ENCODE measurements around the gene LGALS12. TPM values are rescaled to one million over a fixed set of nuclear protein-coding genes. Genes with fewer than 3 reads are reported as not detected.
"Not testable (repeated sequence)": the region's sequence is repeated elsewhere in the genome, so short reads cannot be mapped to it uniquely, and the experiment has no call there.

LGALS12 gene
- total RNA-seq, 1 experiment from 2014 or later: not detected

DNA sequence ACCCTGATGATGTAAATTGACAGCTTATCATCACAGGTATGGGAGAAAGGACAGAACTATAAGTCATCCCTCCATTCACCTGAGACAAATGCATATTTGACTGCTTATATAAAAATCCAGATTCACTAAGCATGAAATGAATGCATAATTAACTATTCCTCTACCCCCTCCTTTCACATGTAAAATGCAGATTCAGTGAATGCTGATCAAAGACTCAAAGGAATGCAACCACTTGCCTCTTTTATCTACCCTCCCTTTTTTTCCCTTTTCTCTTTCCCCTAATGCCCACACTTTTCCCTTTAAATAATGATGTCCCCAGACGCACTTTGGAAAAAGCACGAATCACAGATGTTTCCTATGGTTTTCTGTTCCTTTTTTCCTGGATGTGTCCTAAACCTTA is 26.2 kb downstream of the LGALS12 start:
- DNase-seq (ENCODE audit: extremely low read depth, low read depth): no peak

DNA sequence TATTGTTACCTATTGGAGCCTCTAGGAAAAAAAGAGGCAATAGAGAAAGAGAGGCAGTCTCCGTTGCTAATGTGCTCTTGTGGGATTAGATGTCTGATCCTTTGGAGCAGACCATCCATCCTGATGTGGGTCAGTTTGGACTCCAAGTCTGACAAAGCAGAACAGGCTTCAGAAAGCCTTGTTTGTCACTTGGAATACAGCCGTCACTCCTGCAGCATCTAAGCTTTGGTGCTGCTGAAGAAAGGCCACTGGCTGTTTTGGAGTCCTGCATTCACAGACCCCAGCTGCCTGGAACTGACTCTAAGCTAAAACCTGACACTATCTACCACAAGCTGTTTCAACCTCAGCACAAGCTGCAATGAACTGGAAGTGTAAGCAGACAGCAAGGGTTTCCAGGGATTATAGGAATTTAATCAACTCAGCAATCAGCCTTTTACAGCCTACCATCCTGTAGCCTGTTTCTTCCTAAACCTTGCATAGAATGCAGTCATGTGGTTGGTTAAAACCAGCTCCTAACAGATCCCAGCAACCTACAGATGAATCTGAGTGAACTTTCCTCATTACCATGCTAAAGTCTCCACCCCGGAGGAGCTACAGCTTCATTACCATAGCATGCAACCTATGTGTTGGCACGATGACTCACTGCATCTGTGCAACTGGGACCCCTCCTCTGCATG is 27.1 kb downstream of the LGALS12 start:
- DNase-seq (ENCODE audit: extremely low read depth, low read depth): no peak

DNA sequence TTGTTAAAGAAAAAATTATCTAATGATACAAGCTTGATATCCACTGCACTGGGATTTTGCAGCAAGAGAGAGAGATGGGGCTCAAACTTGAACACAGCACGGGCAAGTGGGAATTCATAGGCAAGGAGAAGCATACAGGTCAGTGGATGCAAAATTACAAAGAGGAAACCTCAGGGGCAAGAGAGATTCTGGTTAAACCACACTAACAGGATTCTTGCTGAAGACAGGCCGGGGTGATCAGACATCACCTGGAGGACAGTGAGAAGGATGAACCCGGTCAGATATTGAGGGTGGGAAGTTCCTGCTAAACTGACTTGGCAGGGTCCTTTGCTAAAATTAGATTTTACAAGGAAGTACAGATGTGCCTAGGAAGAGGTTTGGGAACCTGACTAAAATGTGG is 28.2 kb downstream of the LGALS12 start:
- DNase-seq (ENCODE audit: extremely low read depth, low read depth): no peak

DNA sequence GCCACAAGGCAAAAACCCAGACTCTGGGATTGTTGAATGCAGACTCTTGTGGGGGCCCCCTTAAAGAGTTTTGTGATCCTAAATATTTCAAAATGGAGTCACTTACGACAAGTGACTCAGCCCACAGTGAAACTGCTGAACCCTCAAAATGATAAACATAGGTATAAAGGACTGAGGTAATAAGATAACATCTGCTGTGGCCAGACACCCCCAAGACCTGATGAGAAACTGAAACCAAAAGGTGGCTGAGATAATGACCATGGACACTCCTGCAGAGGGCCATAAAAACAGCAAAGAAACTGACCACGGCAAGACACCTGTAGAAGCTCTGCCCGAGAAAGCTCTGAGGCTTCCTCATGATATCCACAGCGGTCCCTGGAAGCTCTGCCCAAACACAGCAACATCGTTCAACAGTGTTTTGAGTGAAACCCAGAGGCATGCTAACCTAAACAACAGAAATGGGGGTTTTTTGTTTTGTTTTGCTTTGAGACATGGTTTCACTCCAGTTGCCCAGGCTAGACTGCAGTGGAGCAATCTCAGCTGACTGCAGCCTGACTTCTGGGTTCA is 29.1 kb downstream of the LGALS12 start:
- DNase-seq (ENCODE audit: extremely low read depth, low read depth): no peak

DNA sequence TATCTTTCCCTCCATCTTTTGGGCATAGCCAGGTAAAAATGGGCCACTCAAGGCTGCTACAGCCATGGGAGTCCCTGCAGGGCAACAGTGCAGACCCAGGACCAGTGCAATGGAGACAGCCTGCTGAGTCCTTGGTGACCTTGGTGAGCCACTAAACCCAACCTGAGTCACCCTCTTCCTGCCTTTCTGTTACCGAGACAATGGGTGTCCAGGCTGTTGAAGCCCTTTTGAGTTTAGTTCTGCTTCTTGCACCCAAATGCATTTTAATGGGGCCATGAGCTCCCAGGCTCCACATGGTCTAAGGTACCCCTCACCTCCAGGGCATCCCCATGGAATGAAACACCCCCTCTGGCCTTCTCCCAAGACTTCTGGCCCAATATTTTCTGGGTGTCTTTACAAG is 29.9 kb downstream of the LGALS12 start:
- DNase-seq (ENCODE audit: extremely low read depth, low read depth): no peak

DNA sequence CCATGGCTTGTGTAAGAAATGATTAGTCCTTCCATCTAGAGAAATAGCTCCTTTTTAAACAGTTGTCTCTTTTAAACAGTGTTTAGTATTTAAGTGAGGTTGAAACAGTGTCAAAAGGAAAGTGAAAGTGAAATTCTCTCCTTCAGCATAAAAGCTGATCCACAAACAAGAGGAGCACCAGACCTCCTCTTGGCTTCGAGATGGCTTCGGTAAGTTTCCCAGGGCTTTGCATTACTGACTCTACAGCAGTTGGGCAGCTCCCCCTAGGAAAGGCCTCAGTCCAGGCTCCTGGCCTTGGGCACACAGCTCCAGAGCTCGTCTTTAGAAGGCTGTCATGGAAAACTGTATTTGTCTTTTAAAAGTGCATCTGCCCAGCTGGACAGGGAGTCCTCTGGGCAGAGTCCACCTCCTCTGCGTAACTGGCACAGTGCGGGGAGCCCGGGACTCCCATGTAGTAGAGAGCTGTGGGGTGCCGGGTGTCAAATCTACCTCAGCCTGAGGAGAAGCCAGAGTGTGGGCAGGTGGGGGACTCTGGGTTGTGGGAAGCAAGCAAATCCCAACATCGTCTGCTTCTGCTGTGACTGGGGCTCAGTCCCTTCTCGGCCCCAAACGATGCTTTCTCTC is 30.9 kb downstream of the LGALS12 start, which contains the start of gene PLAAT4:
TSS of gene PLAAT4 (plus strand) at position 140 of the 624 bp plus-strand sequence. CDS start at position 201, 61 bp downstream.
- no peak for DNase-seq (ENCODE audit: extremely low read depth, low read depth)

DNA sequence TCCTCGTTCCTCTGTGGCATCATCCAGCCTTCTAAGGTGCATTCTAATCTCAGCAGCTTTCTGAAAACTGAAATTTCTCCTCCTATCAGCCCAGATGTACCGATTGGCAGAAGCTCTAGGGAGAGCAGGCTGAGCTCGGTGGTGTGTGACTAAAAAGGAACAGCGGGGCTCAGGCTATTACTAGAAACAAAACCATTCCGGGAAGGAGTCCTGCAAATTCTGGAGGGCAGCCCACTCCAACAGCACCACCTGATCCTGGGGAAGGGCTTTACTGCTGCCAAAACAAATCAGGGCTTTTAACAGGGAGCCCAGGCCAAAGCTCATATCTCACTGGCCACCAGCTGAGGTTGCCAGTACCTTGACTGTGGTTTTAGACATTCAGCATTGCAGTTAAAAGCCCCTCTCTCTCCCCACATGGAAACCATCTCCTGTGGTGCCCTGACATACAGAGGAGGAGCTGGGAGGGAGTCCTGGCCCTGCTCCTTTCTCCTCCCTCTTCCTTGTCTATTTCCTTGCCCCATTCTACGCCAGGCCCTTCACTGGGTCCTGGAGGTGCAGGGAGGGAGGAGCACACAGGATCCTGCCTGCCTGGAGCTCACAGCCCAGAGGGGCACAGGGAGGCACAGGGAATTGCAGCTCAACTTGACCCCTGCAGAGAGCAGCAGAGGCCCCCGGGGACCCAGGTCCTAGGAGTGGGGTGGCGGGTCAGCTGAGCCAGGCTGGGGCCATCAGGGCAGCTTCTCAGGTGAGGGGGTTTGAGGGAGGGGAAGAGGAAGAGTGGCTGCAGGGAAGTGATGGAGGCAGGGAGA is 31.6 kb downstream of the LGALS12 start:
- no peak for DNase-seq (ENCODE audit: extremely low read depth, low read depth)

DNA sequence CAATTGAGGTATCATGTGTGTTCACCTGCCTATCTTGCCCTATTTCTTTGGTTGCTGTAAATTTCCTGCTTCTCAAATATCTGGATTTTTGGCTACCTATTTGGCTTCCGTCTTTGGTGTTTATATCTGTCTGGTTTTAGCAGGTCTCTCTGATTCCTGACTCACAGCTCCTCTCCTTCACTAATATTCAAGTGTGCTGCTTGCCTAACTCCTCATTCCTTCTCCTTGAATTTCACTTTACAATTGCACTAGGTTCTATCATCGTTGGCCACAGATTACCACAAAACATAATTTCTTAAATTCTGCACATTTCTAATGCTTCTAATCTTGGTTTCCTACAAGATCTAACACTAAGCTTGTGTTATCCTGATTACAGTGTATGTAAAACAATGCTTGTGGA is 36.6 kb downstream of the LGALS12 start:
- not testable (repeated sequence) for DNase-seq (ENCODE audit: extremely low read depth, low read depth)

DNA sequence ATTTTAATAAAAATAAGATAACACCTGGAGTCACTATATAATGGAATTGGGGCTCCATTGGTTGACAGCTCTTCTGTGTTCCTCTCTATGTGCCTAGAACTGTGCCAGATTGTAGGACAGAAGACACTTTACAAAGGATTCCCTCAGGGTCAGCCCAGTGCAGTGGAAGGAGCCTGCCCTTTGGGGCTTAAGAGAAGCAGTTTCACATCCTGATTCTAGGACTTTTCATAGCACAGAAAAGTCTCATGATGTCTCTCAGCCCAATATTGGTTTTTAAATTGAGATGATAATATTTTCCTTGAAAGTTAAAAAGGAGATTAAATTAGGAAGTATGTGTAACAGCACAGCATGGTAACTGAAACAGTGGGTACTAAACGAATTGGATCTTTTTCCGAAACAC is 37.8 kb downstream of the LGALS12 start:
- DNase-seq (ENCODE audit: extremely low read depth, low read depth): no peak

DNA sequence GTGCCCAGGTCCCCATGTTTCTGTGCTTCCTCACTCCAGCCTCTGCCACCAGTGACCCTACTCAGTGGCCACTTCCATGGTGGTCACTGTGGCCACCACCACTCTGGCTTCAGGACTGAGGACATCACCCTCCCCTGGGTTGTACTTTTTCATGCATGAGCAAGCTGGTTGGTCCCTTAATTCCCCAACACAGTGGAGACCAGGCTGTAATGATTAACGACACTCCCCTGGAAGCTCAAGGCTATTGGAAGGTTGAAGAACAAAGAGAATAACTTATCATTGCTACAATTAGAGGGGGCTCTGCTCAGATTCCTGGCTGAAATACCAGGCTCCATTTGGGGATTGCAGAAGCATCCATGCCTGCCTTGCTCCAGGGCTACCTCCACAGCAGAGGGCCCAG is 41.2 kb downstream of the LGALS12 start:
- no peak for DNase-seq (ENCODE audit: extremely low read depth, low read depth)

DNA sequence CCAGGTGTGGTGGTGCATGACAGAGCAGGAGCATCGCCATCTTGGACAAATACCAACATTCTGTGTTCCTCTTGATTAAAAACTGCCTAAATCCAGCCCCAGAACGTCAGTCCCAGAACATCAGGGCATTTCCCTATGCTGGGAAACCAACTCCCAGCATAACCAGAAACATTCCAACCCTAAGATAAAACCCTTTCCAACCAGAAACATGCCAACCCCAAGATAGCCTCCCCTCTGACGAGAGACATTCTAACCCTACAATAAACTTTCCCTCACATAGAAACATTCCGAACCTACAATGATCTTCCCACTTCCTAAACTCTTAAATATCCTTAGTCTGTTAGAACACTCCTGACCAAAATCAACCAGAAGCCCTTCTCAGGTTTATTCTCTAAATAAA is 42.3 kb downstream of the LGALS12 start:
- no peak for DNase-seq (ENCODE audit: extremely low read depth, low read depth)

DNA sequence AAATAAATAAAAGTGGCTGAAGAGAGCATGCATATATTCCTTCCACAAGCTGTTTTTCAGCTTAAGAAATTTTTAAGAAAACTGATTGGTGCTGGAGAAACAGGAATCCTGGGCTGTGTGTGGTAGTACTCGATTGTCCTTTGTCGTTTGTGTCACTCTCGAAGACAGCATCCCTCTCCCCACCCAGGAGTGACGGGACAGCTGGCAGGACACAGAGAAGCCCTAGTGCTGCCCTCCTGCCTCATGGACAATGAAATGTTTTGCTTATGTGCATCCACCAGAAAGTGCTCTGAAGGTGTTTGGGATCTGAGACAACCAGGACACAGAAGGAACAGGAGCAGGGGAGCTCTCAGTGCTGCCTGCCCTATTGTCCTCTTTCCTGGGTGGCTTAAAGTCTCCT is 43.5 kb downstream of the LGALS12 start:
- DNase-seq (ENCODE audit: extremely low read depth, low read depth): no peak

DNA sequence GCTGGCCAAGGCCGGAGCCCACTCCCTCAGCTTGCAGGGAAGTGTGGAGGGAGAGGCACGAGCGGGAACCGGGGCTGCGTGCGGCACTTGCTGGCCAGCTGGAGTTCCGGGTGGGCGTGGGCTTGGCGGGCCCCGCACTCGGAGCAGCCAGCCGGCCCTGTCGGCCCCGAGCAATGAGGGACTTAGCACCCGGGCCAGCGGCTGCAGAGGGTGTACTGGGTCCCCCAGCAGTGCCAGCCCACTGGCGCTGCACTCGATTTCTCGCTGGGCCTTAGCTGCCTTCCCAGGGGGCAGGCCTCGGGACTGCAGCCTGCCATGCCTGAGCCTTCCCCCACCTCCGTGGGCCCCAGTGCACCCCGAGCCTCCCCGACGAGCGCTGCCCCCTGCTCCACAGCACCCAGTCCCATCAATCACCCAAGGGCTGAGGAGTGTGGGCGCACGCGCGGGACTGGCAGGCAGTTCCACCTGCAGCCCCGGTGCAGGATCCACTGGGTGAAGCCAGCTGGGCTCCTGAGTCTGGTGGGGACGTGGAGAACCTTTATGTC is 44.3 kb downstream of the LGALS12 start:
- DNase-seq (ENCODE audit: extremely low read depth, low read depth): not testable (repeated sequence)

DNA sequence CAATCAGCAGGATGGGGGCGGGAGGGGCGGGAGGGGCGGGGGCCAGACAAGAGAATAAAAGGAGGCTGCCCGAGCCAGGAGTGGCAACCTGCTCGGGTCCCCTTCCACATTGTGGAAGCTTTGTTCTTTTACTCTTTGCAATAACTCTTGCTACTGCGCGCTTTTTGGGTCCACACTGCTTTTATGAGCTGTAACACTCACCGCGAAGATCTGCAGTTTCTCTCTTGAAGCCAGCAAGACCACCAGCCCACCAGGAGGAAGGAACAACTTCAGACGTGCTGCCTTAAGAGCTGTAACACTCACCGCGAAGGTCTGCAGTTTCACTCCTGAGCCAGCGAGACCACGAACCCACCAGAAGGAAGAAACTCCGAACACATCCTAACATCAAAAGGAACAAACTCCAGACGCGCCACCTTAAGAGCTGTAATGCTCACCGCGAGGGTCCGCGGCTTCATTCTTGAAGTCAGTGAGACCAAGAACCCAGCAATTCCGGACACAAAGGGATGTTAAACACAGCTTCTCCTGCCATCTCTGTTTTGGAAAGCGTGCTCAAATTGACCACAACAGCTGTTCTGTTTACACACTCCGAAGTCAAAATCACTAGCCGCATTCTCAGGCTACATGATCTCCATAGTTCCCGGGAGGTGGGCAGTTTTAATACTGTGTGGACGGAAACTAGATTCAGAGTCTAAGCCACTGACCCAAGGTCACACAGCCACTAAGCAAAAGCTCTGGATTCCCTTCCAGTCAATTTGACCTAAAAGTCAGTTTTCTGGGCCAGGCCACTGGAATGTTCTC is 45.4 kb downstream of the LGALS12 start:
- no peak for DNase-seq (ENCODE audit: extremely low read depth, low read depth)

DNA sequence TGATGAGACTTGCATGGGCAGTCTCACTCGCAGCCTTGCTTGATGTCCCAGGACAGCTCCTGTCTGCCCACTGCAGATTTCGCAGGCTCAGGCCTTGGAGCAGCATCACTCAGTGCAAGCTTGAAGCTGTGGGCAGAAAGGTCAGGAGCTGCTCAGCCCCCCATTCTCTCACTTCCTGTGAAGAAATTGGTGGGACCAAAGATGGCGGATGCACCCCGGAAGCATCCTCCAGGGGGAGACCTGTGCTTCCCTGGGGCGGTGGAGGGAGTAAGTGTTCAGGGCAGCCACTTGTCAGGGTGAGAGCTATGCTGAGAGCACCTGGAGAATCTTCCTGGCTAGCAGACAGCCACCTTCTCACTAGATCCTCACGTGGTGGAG is 46.0 kb downstream of the LGALS12 start:
- no peak for DNase-seq (ENCODE audit: extremely low read depth, low read depth)

DNA sequence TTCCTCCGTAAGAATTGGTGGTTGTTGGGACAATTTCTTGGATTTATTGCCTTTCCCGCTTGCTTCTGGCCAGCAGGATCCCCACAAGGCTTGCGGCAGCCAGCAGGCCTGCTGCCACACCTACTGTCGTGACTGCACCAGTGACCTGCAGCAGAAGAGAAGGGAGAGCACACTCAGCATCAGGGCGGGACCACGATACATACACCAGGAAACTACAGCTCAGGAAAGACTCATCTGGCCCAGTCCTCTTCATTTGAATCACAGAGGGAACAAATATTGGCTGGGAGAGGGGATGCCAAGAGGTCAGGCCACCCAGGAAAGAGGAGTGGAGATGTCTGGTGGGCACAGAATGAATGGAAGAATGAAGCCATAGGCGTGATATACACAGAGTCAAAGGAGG is 47.0 kb downstream of the LGALS12 start:
- no peak for DNase-seq (ENCODE audit: extremely low read depth, low read depth)

DNA sequence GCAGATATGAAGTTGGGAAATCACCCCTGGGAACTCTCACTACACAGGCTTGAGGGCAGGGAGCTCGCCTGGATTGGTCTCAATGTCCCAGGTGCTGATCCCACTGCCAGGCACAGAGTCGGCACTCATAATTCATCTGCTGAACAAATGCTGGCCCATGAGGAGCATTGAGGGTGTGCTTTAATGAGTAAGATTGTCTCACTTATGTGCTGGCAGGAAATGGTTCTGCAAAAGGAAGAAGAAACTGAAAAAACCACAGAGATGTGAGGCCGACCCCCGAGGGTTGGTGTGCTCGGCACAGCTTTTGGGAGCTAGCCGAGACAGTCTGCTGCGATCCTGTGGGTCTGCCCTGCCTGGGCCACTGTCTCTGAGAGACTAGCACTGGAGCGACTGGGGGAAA is 47.9 kb downstream of the LGALS12 start:
- no peak for DNase-seq (ENCODE audit: extremely low read depth, low read depth)

DNA sequence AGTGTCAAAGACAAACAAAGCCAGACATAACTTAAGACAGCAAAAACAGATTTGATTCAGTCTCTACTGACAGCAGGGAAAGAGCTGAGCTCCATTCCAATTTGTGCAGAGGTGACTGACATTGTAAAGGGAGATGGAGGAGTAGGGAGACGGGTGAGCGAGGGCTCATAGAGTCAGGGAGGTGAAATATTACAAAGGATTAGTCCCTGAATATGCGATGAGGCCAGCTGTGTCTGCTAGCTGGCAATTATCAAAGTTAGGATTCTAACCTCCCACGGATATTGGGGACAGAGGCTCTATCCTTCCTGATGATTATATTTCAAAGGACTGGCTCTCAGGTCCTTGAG is 49.0 kb downstream of the LGALS12 start:
- no peak for DNase-seq (ENCODE audit: extremely low read depth, low read depth)

DNA sequence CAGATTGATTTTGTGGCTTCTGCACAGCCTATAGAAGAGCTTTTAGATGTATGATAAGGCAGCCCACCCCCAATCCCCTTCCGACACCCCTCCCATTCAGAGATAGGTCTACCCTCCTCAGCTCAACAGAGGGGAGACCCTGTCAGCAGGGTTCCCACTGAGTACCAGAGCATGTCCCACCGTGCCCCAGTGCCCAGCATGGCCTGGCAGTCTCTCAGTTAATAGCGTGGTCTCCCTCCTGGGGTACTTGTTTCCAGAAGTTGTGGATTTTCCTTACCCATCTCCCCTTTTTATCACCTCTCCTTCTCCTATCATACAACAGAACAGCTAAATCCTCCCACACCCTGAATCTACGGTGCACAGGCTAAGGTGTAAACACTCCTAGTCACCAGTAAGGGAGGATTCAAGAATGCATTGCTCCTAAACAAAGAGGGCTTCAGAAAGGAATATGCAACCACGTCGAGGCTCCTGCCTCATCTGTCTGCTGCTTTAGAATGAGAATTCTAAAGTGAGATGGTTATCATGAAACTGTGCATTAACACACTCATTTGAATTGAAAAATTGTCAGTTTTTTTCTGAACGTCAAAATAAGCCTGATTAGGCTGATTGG is 50.6 kb downstream of the LGALS12 start:
- DNase-seq (ENCODE audit: extremely low read depth, low read depth): no peak

DNA sequence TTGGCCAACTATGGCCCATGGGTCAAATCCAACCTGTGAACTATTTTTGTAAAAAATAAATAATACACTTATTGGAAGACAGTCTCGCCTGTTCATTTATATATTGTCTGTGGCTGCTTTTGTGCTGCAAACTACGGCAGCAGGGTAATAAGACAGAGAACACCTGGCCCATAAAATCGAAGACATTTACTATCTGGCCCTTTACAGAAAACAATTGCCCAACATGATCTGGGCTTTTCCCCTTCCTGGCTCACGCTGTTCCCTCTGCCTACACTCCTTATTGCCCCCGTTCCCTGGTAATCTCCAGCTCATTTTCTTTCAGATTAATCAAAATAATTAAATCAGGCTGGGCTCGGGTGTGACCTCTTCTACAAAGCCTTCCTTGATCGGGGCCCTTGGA is 51.7 kb downstream of the LGALS12 start:
- DNase-seq (ENCODE audit: extremely low read depth, low read depth): no peak

All from NCI-H460 (cell line).